SIG-M5 treated with dmso at 0.1 percent for 504 hours (cell line): Measurements from ENCODE around the gene CUX1.
A peak's percentile ranks its signal among the peaks of the same experiment; 100 is the strongest.
"Not testable (repeated sequence)": the region's sequence is repeated elsewhere in the genome, so short reads cannot be mapped to it uniquely, and the experiment has no call there.

Source experiments
- DNase-seq: peaks from one replicate; lab custom pipeline; 2025; ENCODE audit not compliant: unreplicated experiment; lab: John Stamatoyannopoulos, UW

Gene CUX1

DNA sequence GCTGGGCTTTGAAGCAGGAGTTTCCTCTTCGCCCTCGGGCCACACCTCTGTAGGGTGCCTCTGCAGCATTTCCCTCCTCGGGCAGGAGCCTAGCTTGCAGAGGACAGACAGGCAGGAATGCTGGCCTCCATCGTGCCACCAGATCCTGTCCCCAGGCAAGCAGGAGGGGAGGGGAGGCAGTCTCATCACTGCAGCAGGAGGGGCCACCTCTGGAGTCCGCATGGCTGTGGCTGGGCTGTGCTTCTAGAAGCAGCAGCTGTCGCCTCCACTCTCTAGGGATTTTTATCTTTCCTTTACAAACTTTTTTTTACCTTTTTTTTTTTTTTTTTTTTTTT, 181.4 kb downstream of the CUX1 start:
- no peak for DNase-seq

DNA sequence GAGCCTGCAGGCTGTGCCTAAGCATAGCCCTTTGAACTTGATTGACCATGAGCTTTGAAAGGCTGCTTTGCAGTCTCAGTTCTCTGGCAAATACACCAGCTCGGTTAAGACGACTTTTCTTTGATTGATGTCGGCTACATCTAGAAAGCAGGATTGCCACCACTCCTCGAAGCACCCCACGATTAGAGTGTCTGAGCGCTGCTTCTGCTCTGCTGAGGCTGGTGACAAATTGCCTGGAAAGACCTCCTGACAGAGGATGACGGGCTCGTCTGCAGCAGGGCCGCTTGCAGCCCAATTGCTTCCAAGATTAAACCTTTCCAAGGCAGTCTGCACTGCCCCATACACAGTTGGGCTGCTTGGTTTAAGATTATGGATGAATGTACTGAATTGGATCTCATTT, 182.0 kb downstream of the CUX1 start:
- DNase-seq, result no peak

DNA sequence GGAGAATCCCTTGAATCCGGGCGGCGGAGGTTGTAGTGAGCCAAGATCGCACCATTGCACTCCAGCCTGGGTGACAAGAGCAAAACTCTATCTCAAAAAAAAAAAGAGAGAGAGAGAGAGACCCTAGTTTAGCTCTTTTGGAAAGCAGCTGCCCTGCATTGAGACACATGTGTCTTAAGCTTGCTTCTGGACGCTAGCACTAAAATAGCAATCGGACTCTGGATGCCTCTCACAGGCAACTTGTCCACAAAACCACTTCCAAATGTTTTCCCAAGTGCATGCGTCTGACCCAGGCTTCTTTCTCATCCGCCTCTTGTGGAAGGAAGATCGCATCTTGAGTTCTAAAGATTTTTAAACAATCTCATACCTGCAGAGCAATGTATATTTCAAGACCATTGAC, 182.7 kb downstream of the CUX1 start:
- DNase-seq, result no peak

DNA sequence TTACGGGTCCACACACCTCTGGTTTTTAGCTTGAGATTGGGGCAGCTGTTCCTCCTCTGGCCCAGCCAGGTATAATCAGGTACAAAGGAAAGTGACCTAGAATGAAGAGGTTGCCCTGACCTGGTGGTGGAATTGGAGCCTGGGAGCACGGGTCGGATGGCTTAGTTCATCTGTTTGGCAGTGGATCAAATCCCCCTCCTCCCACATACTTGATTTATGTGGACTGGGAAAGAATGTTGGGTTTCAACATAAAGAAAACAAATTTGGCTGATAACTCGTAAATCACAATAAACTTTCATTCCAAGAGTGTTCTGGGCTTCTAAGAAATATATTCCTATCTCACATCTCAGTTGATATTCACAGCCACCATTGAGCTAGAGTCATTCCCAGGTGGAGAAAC, 186.8 kb downstream of the CUX1 start:
- DNase-seq, result no peak

DNA sequence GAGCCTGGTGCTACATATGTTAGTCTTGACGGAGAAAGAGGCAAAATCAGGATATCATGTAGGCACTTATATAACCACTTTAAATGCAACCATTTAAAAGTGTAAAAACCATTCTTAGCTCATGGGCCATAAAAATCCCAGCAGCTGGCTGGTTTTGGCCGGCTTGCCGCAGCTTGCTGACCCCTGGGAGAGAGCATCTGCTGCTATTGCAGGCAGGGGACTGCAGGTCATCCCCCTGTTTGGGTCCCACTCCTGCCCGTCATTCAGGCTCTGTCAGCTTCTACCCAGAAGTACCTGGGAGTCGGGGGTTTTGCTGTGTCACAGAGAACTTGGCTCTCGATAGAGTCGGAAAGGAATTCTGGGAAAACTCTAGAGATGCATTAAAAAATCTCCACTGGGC, 187.4 kb downstream of the CUX1 start:
- DNase-seq, result no peak

DNA sequence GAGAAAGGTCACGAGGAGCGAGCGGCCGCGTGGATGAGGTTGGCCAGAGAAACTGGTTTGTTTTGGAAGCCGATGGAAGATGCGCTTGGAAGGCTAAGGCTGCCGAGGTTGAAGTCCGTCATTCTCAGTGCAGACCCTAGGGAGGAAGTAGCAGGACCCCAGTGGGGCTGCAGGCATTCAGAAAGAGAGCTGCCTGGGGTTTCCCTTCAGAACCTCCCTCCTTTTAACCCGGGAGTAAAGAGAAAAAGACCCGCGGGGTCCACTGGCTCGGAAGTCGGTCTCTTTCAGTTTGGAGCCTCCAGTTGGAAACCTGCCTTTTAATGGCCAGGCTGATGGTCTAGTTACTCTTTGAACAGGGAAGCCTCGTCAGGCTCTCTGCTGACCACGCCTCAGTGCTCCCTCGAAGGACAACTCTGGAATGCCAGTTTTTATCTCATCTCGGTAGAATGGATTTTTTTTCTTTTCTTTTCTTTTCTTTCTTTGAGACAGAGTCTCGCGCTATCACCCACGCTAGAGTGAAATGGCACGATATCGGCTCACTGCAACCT, 188.6 kb downstream of the CUX1 start:
- DNase-seq, result no peak

DNA sequence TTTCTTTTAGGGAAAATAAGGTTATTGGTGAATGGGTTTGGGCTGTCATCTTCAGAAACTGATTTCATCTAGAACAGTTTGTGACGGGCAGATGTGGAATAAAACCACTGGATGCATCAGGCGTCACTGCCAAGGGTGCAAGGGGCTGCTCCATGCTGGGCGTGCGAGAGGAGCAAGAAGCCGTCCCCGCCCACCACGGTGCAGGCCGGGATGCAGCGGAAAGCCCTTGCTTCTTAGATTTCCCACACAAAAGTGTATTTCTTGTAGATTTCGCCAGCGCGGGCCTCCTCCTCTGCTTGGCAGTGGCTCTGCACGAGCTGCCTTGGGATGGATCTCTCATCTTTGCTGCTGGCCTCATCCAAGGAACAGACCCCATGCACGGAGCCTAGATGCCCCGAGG, 189.3 kb downstream of the CUX1 start:
- no peak for DNase-seq

DNA sequence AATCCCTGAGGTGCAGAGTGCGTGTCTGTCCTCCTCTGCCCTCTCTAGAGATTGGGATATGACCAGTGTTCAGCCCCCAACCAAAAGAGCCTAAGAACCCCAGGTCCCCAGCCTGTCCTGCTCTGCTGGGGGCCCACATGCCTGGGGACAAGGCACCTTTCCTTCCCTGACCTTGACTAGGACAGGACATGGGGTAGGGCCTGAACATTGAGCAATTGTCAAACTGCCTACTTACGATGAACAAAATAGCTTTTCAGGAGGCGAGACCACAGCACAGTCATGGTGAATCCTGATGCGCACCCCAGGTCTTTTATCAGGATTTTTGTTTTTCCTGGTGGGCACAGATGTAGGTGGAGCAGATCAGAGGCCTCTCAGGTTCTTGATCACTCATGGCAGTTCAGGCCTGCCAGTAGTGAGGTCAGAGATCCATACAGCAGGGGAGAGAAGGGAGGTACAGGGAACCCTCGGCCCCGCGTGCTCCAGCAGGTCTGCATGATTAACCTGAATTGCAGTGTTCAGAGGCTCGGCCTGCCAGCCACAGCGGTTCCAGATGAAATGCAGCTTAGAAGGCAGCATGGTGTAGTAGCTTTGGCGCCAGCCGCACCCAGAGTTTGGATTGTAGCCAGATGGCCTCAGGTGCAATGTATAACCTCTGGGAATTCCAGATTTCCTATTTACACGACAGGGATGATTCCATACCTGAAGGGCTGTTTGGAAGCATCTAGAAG, 191.3 kb downstream of the CUX1 start:
- DNase-seq, result peak; percentile 20

DNA sequence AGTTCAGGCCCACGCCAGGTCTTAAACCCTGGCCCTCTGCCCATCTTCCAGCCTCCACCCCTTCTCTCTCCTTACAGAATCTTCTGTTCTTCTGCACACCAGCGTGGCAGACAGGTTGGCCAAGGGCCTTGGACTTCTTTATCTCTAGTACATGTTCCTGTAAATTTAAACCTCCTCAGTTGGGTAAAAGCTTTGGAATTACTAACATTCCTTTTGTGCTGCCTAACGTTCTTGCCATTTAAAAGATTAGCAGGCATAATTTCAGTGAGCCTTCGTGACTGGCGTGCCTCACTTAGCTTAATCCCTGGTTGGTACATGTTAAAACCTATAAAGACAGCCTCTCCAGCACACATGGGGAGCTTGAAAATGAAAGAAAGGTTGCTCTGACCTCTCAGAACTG, 192.2 kb downstream of the CUX1 start:
- DNase-seq, result no peak

DNA sequence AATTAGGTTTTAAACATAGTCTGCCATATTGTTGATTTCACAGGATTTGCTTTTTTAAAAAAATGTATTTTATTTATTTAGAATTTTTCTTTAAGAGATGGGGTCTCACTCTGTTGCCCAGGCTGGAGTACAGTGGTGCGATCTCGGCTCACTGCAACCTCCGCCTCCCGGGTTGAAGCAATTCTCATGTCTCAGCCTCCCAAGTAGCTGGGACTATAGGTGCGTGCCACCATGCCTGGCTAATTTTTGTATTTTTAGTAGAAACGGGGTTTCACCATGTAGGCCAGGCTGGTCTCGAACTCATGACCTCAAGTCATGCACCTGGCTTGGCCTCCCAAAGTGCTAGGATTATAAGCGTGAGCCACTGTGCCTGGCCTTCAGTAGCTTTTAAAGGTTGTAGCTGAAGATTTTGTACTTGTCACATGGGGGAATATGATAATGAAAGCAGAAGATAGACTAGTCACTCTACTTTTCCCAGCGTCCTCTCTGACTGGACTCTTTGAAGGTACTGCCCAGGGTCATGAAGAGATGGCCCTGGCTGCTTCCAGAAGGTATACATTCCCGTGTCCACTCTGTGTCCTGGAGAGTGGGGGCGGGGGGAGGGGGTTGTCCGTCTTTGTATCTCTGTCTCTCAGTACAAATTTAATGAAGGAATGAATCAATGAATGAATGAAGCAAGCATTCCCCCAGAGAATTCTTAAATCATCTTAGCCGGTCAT, 194.8 kb downstream of the CUX1 start:
- not testable (repeated sequence) for DNase-seq

DNA sequence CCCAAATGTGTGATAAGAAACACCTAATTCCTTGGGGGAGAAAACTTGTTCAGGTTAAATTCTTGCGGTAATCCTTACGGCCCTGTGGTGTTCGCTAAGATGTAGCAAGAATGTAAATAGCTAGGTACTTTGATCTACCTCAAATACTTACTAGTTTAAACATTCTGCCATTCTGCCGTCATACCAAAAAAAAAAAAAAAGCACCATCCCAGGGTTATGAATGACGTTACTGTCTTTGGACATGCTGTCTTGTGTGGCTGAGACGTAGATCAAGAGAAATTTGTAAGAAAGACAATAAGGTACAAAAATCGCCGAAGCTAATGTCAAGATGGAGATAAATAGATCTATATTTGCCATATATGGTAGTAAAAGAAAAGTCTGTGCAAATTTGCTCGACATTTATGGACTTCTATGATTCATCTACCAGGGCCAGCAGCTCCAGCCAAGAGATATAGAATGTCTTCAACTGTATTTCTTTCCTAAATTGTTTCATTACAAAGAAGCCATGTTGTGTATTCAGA, 195.6 kb downstream of the CUX1 start:
- no peak for DNase-seq

DNA sequence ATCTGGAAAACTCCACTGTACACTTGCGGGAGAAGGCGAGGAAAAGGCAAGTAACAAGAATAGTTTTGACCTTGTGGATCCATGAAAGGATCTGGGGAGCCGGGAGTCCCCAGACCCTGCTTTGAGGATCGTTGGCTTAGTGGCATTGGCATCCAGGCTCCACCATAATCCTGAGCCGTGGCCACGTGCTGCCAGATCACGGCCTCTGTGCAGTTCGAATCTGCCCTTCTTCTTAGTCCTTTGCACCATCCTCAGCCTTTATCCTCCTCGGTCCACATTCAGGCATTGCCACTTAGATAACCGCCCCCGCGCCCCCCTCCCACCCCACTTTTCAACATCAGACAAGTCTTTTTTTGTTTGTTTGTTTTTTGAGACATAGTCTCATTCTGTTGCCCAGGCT, 201.4 kb downstream of the CUX1 start:
- no peak for DNase-seq

DNA sequence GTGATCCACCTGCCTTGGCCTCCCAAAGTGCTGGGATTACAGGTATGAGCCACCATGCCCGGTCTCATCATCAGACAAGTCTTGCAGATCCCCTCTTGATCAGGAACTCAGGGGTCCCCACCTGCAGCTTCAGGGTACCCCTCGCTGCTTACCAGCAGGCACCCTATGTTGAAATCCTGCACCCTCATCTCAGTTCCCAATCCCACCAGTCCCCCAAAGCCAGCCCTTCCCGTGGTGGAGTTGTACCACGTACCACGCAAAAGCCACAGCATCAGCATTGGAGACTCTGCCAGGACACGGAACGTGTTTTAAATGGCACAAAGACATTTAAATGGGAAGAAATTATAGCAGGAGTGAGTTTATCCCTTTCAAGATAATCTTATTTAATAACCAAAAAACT, 202.0 kb downstream of the CUX1 start:
- no peak for DNase-seq

DNA sequence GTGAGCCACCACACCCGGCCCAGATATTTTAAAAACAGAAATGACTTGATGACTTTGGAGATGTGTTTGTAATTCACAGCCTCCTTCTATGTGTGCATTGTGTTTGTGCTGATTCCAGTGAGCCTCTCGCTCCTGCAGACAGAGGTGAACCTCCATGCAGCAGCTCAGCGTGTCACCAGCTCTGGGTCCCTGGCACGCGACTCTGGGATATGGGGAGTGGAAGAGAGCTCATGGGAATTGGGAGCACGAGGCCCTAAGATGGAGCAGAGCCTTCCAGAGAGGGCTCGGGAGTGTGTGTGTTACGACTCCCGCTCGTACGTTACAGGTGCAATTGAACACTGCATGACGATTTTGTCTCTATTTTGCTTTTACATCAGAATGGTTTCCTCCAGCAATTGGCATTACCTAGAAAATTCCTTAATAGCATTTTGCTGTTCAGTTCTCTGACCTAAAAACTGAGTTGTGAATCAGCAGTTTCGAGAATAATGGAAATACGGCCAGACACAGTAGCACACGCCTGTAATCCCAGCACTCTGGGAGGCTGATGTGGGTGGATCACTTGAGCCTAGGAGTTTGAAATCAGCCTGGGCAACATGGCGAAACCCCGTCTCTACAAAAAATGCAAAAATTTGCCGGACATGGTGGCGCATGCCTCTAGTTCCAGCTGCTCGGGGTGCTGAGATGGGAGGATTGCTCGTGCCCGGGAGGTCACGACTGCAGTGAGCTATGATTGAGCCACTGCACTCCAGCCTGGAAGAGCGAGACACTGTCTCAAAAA, 204.6 kb downstream of the CUX1 start:
- no peak for DNase-seq

DNA sequence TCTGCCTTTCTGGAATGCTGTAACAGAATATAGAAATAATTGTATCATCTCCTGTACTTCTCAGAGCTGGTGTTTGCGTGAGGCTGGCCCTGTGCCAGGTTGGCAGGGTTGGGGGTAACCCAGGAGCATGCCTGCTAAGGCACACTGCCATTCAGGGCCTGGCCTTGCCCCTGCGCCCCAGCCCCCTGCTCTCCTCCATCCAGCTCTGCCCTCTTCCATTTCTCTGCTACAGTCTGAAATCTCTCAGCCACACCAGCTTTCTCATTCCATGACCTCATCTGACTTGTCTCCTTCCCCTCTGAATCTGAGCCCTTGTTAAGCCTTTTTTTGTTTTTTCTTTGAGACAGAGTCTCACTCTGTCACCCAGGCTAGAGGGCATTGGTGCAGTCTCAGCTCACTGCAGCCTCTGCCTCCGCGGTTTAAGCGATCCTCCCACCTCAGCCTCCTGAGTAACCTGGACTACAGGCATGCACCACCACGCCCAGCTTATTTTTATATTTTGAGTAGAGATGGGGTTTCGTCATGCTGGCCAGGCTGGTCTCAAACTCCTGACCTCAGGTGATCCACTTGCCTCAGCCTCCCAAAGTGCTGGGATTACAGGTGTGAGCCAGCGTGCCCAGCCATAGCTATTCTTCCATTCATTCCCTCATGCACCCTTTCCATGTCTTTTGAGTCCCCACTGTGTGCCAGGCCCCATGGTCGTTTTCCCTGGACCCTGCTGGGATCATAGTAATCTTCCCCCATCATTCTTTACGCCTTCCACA, 206.8 kb downstream of the CUX1 start:
- no peak for DNase-seq

DNA sequence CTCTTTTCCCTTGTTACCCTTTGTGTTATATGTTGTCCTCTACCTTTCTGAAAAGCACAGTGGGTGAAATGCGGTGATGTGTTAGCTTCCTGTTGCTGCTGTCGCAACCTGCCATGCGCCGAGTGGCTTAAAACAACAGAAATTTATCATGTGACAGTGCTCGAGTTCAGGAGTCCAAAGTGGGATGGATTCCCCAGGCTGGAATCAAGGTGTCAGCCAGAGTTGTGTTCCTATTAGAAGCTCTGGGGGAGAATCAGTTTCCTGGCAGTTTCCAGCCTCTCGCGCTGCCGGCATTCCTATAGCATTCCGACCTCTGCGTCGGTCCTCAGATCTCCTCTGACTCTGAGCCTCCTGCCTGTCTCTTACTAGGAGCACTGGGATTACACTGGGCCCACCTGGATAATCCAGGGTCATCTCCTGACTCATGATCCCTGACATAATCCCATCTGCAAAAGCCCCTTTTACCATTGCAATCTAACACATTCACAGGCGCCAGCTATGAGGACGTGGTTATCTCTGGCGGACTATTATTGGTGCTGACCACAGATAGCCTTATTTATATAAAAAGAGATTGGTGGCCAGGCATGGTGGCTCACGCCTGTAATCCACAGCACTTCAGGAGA, 207.5 kb downstream of the CUX1 start:
- no peak for DNase-seq

DNA sequence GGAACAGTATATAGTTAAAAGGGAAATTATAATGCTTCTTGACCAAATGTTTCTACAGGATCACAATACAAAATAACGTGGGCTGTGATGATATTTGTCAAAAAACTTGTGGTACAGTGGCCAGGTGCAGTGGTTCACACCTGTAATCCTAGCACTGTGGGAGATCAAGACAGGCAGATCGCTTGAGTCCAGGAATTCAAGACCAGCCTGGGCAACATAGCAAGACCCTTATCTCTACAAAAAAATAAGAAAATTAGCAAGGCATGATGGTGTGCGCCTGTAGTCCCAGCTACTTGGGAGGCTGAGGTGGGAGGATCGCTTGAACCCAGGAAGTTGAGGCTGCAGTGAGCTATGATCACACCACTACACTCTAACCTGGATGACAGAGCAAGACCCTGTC, 208.4 kb downstream of the CUX1 start:
- DNase-seq, result not testable (repeated sequence)

DNA sequence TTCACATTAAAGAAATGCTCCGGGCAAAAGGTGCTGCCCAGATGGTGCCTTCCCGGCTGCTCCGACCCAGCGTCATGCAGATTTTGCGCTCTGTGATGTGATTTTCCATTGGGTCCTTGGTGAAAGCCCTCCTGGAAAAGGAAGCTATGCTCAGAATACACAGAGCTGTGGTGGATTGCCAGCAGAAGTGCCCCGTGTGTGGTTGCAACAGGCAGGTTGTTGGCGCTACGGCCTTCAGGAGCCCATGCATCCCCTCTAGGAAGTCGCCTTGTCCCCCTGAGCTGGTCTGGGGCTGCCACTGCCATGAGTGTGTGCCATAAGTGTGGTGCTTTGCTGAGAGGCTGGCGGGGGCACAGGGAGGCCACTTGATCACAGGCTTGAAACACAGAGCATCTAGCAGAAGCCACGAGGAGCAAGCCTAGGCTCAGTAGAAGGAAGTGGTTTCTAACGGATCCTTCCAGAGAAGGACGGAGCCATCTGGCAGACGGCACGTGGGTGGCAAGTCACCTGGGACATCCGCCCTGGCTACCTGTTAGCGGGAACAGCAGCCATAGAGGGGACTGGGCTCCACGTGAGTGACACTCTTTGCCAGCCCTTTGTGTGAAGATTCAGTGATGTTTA, 210.9 kb downstream of the CUX1 start:
- no peak for DNase-seq

DNA sequence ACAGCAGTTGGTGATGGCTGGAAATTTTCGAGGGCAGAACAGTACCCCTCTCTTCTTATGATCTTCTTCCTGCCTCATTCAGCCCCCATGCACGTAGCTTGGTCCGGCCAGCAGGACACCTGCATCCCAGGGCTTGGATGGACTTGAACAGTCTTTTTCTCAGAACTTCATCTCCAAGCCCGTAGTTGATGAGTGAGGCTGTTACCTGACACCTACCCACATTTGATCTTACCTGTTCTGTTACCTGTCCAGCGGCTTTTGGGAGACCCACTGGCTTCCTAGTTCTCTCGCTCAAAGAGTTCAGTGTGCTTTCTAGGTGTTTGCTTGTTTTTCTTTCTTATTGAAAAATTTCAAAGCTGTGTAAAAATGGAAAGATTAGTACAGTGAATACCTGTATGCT, 212.2 kb downstream of the CUX1 start:
- DNase-seq, result peak; percentile 4

DNA sequence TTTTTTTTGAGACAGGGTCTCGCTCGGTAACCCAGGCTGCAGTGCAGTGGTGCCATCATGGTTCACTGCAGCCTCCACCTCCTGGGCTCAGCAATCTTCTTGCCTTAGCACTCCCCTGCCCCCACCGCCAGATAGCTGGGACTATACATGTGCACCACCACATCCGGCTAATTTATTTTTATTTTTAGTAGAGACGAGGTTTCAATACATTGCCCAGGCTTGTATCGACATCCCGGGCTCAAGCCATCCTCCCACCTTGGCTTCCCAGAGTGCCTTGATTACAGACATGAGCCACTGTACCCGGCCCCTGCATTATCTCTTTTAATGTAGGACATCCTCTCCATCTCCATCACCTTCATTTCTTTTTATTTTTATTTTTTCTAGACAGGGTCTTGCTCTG, 213.3 kb downstream of the CUX1 start:
- DNase-seq, result no peak
